ENCODE data around the gene IGLL5.

IGLL5 gene

GRCh38 chr22:22890085-22890484, 2.5 kb downstream of the IGLL5 start:
- no peaks in the 10 kb centered on the region for H3K27me3 ChIP-seq (ENCODE audit: control insufficient read depth, insufficient read depth, low read length)
- no peak for TF ChIP-seq CTCF (IDR thresholded peaks at IDR 0.05)
- no peaks in the 10 kb centered on the region for H3K4me1 ChIP-seq

GRCh38 chr22:22891139-22891621, 3.6 kb downstream of the IGLL5 start:
- TF ChIP-seq CTCF (IDR thresholded peaks at IDR 0.05): no peak
- Histone ChIP-seq H3K9ac (no peak overlapping the region), H3K27ac (no peak overlapping the region), H3K36me3 (ENCODE audit: control insufficient read depth, insufficient read depth, low read length) (no peaks in the 10 kb centered on the region), H3K4me2 (ENCODE audit: low read length) (no peak overlapping the region), H3K9me3 (ENCODE audit: control insufficient read depth, low read length) (no peaks in the 10 kb centered on the region), H2AFZ (no peak overlapping the region), H3K4me1 (no peaks in the 10 kb centered on the region), H3K27me3 (ENCODE audit: control insufficient read depth, insufficient read depth, low read length) (no peaks in the 10 kb centered on the region), H3K4me3 (ENCODE audit: low read depth, low read length) (no peak overlapping the region), H3K79me2 (no peaks in the 10 kb centered on the region)

More at GRCh38 chr22:22890085-22890484, 2.5 kb downstream of the IGLL5 start:
- no peak overlapping the region for H3K9ac ChIP-seq
- no peak overlapping the region for H3K27ac ChIP-seq
- no peaks in the 10 kb centered on the region for H3K9me3 ChIP-seq (ENCODE audit: control insufficient read depth, low read length)
- no peak overlapping the region for H3K4me3 ChIP-seq (ENCODE audit: low read depth, low read length)
- H2AFZ ChIP-seq: no peak overlapping the region
- no peaks in the 10 kb centered on the region for H3K36me3 ChIP-seq (ENCODE audit: control insufficient read depth, insufficient read depth, low read length)
- H3K4me2 ChIP-seq (ENCODE audit: low read length): no peak overlapping the region
- no peaks in the 10 kb centered on the region for H3K79me2 ChIP-seq

GRCh38 chr22:22892096-22893052, 4.8 kb downstream of the IGLL5 start:
- H3K79me2 ChIP-seq: no peaks in the 10 kb centered on the region
- H3K4me2 ChIP-seq (ENCODE audit: low read length): no peak overlapping the region

GRCh38 chr22:22893077-22893805, 5.6 kb downstream of the IGLL5 start:
- H3K27me3 ChIP-seq (ENCODE audit: control insufficient read depth, insufficient read depth, low read length): no peaks in the 10 kb centered on the region
- H3K4me3 ChIP-seq (ENCODE audit: low read depth, low read length): no peak overlapping the region
- H3K36me3 ChIP-seq (ENCODE audit: control insufficient read depth, insufficient read depth, low read length): no peaks in the 10 kb centered on the region
- TF ChIP-seq CTCF (IDR thresholded peaks at IDR 0.05): no peak
- H3K79me2 ChIP-seq: no peaks in the 10 kb centered on the region
- H3K4me2 ChIP-seq (ENCODE audit: low read length): no peak overlapping the region
- no peak overlapping the region for H3K27ac ChIP-seq
- H2AFZ ChIP-seq: no peak overlapping the region
- no peaks in the 10 kb centered on the region for H3K9me3 ChIP-seq (ENCODE audit: control insufficient read depth, low read length)
- H3K9ac ChIP-seq: no peak overlapping the region
- H3K4me1 ChIP-seq: no peaks in the 10 kb centered on the region

More at GRCh38 chr22:22892096-22893052, 4.8 kb downstream of the IGLL5 start:
- Histone ChIP-seq H3K9me3 (ENCODE audit: control insufficient read depth, low read length) (no peaks in the 10 kb centered on the region), H3K27ac (no peak overlapping the region), H2AFZ (no peak overlapping the region), H3K4me1 (no peaks in the 10 kb centered on the region), H3K9ac (no peak overlapping the region), H3K27me3 (ENCODE audit: control insufficient read depth, insufficient read depth, low read length) (no peaks in the 10 kb centered on the region), H3K36me3 (ENCODE audit: control insufficient read depth, insufficient read depth, low read length) (no peaks in the 10 kb centered on the region), H3K4me3 (ENCODE audit: low read depth, low read length) (no peak overlapping the region)
- TF ChIP-seq CTCF (IDR thresholded peaks at IDR 0.05): no peak

All from parathyroid adenoma (tissue), 2 donors.